NCI-H1930 (cell line): Measurements from ENCODE around the gene SPATA7.
"Not testable (repeated sequence)": the region's sequence is repeated elsewhere in the genome, so short reads cannot be mapped to it uniquely, and the experiment has no call there.

Source experiments
- DNase-seq, 2 experiments: peaks; one replicate each; lab custom pipeline; 2025; lab: John Stamatoyannopoulos, UW

The SPATA7 gene

GRCh38 chr14:88385212-88386101 lies at the start of gene SPATA7:
Gene SPATA7, plus strand, starts transcription at chr14:88385657. Its CDS starts 162 bp downstream, at chr14:88385819.
- peak; percentile 93 to 94 for DNase-seq

GRCh38 chr14:88340357-88340756 lies 45.1 kb upstream of the SPATA7 start:
- no peak for DNase-seq

- no peak for DNase-seq
Observed at GRCh38 chr14:88342980-88343379, 42.5 kb upstream of the SPATA7 start.

- DNase-seq: peak; percentile 48 to 67
Observed at GRCh38 chr14:88346048-88346639, 39.3 kb upstream of the SPATA7 start.

- DNase-seq: no peak
Observed at GRCh38 chr14:88348546-88348945, 36.9 kb upstream of the SPATA7 start.

GRCh38 chr14:88351966-88352691 lies 33.3 kb upstream of the SPATA7 start:
- DNase-seq: no peak

GRCh38 chr14:88352698-88353097 lies 32.8 kb upstream of the SPATA7 start:
- DNase-seq: peak in 1 of 2 experiments; percentile 48

GRCh38 chr14:88354358-88354757 lies 31.1 kb upstream of the SPATA7 start:
- DNase-seq: no peak

GRCh38 chr14:88359500-88359899 lies 26.0 kb upstream of the SPATA7 start:
- no peak for DNase-seq

GRCh38 chr14:88363644-88364043 lies 21.8 kb upstream of the SPATA7 start:
- DNase-seq: no peak

GRCh38 chr14:88364710-88365413 lies 20.6 kb upstream of the SPATA7 start:
- no peak for DNase-seq

GRCh38 chr14:88369496-88369895 lies 16.0 kb upstream of the SPATA7 start:
- no peak for DNase-seq

- no peak for DNase-seq
Observed at GRCh38 chr14:88379706-88380343, 5.6 kb upstream of the SPATA7 start.

GRCh38 chr14:88380405-88380804 lies 5.1 kb upstream of the SPATA7 start:
- DNase-seq: peak in 1 of 2 experiments; percentile 9

- DNase-seq: not testable (repeated sequence)
Observed at GRCh38 chr14:88381634-88382033, 3.8 kb upstream of the SPATA7 start.

- no peak for DNase-seq
Observed at GRCh38 chr14:88384718-88385117, 739 bp upstream of the SPATA7 start.

GRCh38 chr14:88386256-88386794 lies 868 bp downstream of the SPATA7 start:
- DNase-seq: no peak

- DNase-seq: no peak
Observed at GRCh38 chr14:88388741-88389282, 3.4 kb downstream of the SPATA7 start.

GRCh38 chr14:88392609-88393008 lies 7.2 kb downstream of the SPATA7 start:
- DNase-seq: no peak

GRCh38 chr14:88411039-88411438 lies 25.6 kb downstream of the SPATA7 start:
- no peak for DNase-seq

GRCh38 chr14:88417594-88417993 lies 32.1 kb downstream of the SPATA7 start:
- no peak for DNase-seq
